ENCODE data around the gene VCP.

VCP gene

DNA sequence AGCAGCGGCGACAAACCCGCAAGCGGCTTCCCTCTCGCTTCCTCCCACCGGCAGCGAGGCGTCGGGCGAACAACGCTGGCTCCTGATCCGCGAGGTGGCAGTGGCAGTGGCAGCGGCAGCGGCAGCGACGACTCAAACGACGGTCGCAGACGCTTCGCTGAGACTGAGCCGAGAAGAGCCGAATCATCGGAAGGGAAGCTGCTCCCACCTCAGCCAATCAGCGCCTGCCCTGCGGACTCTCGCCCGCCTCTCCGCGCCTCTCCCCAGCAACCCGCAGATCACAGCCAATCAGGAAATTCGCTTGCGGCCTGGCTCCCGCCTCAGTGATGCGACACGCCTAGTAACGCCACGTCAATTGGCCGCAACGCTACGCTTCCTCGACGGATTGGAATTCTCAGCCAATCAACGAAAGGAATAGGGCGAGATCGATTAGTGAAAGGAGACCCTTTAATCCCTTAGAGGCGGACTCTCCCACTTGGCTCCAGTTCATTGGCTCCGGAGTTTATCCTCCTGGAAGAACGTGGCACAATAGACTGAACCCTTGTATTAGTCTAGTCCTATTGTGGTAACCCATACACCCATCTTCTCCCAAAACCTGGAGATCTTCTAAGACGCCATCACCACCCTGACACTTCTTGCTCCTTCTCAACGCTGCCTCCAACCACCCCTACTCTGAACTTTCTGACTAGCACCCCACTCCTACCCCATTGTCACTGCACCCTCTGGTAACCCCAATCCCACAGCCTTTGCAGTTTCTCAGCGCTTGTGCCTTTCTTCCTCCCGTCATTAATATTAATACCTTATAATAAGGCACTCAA lies at the start of gene VCP:
Gene VCP, minus strand, starts transcription at position 165 of the 818 bp plus-strand sequence. CDS start 272 bp downstream, outside the sequence.
- TF ChIP-seq, protein P1, sequence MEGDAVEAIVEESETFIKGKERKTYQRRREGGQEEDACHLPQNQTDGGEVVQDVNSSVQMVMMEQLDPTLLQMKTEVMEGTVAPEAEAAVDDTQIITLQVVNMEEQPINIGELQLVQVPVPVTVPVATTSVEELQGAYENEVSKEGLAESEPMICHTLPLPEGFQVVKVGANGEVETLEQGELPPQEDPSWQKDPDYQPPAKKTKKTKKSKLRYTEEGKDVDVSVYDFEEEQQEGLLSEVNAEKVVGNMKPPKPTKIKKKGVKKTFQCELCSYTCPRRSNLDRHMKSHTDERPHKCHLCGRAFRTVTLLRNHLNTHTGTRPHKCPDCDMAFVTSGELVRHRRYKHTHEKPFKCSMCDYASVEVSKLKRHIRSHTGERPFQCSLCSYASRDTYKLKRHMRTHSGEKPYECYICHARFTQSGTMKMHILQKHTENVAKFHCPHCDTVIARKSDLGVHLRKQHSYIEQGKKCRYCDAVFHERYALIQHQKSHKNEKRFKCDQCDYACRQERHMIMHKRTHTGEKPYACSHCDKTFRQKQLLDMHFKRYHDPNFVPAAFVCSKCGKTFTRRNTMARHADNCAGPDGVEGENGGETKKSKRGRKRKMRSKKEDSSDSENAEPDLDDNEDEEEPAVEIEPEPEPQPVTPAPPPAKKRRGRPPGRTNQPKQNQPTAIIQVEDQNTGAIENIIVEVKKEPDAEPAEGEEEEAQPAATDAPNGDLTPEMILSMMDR (conservative IDR thresholded peaks at IDR 0.05; ENCODE audit: low read depth) = no peak
- H3K27ac ChIP-seq = peak within 1 kb of the TSS; percentile 99
- DNase-seq (ENCODE audit: low spot score) = peak; percentile 100
- CTCF ChIA-PET = interaction anchor here (0.7 to 2.0 kb wide), 2 partner anchors 21 to 24 kb away, joined by 4 to 8 read pairs; partner anchors contain the start of gene PIGO
- POLR2A ChIA-PET (ENCODE audit: low non-redundant PET) = interaction anchor here (0.6 to 1.5 kb wide), 3 partner anchors 31 to 93 kb away, joined by 3 to 4 read pairs (median 3); partner anchors contain the start of gene STOML2

DNA sequence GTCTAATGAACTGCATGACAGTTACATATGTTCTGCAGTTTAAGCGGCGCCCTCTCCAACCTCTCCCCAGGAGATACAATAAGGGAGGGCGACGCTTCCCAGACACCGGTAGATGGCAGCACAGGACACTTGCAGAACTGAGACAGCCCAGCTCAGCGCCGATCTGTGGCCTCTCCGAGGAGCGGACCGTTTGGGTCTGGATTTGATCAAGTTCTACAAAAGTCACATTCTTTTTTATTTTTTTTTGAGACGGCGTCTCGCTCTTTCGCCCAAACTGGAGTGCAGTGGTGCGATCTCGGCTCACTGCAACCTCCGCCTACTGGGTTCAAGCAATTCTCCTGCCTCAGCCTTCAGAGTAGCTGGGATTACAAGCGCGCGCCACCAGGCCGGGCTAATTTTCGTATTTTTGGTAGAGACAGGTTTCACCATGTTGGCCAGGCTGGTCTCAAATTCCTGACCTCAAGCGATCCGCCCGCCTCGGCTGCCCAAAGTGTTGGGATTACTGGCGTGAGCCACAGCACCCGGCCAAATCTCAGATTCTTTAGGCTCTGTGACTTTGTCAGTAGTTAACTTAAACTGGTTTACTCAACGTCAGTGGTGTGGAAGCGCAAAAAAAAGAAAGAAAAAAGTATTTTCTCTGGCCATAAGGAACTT lies 44.6 kb upstream of the VCP start:
- DNase-seq (ENCODE audit: low spot score) = peak; percentile 91
- peak overlapping the region; percentile 97 for H3K27ac ChIP-seq
- CTCF ChIA-PET = interaction anchor here (0.6 to 2.1 kb wide), 16 partner anchors 9 to 431 kb away, joined by 3 to 13 read pairs (median 4); partner anchors contain the start of gene UNC13B
- TF ChIP-seq, protein P1 (conservative IDR thresholded peaks at IDR 0.05; ENCODE audit: low read depth) = peak; percentile 100
- POLR2A ChIA-PET (ENCODE audit: low non-redundant PET) = interaction anchor here (0.7 to 1.9 kb wide), 2 partner anchors 45 to 298 kb away, joined by 3 to 7 read pairs; partner anchors contain the start of gene UNC13B

DNA sequence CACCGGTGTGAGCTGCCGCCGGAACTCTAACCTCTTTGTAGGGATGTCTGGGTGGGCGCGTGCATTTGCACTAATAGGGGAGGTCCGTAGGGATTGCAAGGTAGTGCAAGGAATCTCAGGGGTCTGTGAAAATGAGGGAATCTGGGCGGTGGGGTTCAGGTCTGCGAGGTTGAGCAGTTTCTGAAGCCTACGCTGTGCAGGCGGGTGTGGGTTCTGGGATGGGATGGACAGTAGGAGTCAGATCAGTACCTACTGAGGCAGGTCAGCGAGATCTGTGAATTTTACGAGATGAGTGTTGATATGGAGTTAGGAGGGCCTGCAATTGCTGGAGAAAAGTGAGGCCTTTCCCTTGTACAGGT lies 44.1 kb upstream of the VCP start:
- H3K27ac ChIP-seq = peak overlapping the region; percentile 97
- no peak for DNase-seq (ENCODE audit: low spot score)
- POLR2A ChIA-PET (ENCODE audit: low non-redundant PET) = interaction anchor here (1.4 to 1.9 kb wide), 2 partner anchors 13 to 45 kb away, joined by 6 to 7 read pairs; partner anchors contain the start of genes STOML2 and UNC13B
- CTCF ChIA-PET = interaction anchor here (0.7 to 2.1 kb wide), 16 partner anchors 8 to 432 kb away, joined by 3 to 13 read pairs (median 4); partner anchors contain the start of gene UNC13B
- TF ChIP-seq, protein P1 (conservative IDR thresholded peaks at IDR 0.05; ENCODE audit: low read depth) = no peak

DNA sequence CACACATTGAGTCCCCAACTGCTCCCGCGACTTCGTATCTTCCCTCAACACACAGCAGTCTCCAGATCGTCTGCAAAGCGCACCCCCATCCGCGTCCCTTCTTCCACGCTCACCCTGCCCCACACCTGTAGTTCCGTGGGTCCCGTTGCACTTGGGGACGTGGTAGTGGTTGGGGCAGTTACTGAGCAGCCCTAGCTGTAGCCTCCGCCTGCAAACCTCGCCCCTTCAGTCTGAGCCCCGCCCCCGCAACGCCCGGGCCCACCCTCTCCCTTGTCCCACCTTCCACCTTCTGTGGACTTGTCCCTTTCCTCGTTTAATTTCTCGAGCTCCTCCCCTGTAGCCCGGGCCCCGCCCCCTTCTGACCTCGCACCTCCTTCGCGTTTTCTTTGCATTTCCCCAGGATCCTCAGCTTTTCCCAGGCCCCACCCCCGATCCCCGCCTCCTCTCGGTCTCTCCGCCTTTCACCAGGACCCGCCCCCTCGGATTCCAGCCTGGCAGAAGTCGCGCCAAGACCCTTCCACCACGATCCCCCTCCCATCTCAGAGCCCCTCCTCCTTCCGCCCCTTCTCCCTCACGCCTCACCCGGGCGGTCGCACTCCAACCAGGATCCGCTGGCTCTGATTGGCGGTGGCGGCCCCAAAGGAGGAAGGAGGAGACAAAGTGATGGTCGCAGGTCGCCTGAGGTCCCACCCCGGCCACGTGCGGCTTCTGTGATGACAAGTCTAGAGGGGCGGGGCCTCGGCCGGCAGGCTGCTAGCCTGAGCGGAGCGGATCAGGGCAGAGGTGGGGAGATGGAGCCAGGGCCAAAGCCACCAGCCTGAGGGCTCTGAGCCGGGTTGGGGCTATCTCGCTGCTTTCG lies 43.5 kb upstream of the VCP start, which contains the start of gene ATOSB:
Gene ATOSB, minus strand, starts transcription at position 183 of the 859 bp plus-strand sequence. CDS start 7,588 bp downstream, outside the sequence.
- POLR2A ChIA-PET (ENCODE audit: low non-redundant PET) = interaction anchor here (0.7 to 1.9 kb wide), 5 partner anchors 13 to 371 kb away, joined by 3 to 7 read pairs (median 6); partner anchors contain the start of genes STOML2 and UNC13B

DNA sequence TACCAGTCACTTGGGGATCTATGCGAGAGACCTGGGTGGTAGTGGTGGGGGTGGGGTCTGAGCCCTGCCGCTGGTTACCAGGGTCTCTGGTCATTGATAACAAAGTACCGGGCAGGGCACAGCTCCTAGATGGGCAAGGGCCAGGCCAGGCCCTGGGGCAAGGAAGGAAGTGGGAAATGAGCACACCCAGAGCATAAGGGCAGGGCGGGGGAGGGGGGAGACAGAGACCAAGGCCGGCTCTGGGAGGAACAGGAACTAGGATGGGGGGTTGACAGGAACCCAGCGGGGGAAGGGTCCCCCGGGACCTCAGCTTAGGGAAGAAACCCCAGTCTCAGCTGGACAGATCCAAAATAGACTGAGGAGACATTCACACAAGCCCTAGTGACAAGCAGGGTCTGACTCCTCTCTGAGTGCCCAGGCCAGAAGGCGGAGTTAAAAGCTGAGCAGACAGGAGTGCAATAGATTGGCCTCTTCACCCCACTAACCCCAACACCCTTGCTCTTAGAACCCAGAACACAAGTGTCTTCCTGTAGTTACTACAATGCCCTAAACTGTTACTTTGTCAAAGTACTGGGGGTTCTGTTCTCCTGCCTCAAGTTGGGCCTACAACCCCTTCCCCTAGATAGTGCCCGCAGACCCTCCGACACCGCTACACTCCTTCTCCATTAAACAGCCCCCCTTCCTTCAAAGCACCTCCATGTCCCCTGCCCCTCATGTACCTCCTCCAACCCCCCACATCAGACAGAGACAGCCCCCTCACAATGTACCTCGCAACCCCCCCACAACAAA lies 42.6 kb upstream of the VCP start:
- TF ChIP-seq, protein P1 (conservative IDR thresholded peaks at IDR 0.05; ENCODE audit: low read depth) = no peak
- peak overlapping the region; percentile 97 for H3K27ac ChIP-seq
- peak; percentile 61 for DNase-seq (ENCODE audit: low spot score)
- ChIA-PET POLR2A (ENCODE audit: low non-redundant PET) (interaction anchor here (0.5 to 1.9 kb wide), 5 partner anchors 12 to 370 kb away, joined by 3 to 7 read pairs (median 3); partner anchors contain the start of genes STOML2 and UNC13B), CTCF (interaction anchor here (0.6 to 2.1 kb wide), 5 partner anchors 144 to 532 kb away, joined by 3 to 13 read pairs (median 4); no protein-coding TSS in a partner anchor)

More for the DNA sequence above, 43.5 kb upstream of the VCP start, which contains the start of gene ATOSB:
- H3K27ac ChIP-seq = peak within 1 kb of the TSS; percentile 97
- peak; percentile 98 for DNase-seq (ENCODE audit: low spot score)
- TF ChIP-seq, protein P1 (conservative IDR thresholded peaks at IDR 0.05; ENCODE audit: low read depth) = no peak
- CTCF ChIA-PET = interaction anchor here (0.7 to 2.1 kb wide), 10 partner anchors 47 to 532 kb away, joined by 3 to 13 read pairs (median 5); no protein-coding TSS in a partner anchor
